GM18505 (cell line): ENCODE data around the gene ARPC4.
"Not testable (repeated sequence)": the region's sequence is repeated elsewhere in the genome, so short reads cannot be mapped to it uniquely, and the experiment has no call there.

Experiments used
- ATAC-seq: cut with Tn5 transposase; IDR thresholded peaks from one replicate; pipeline ENCODE4 v1.9.1; 2021; ENCODE audit not compliant: unreplicated experiment
- POLR2A ChIP-seq: IDR thresholded peaks from 4 replicates; pipeline ENCODE4 v1.6.1; 2011; ENCODE audit warnings: borderline replicate concordance; ENCODE audit not compliant: insufficient read depth, insufficient read length; ENCODE audit errors: extremely low read depth

The ARPC4 gene

GRCh38 chr3:9760779-9761505 is 31.9 kb upstream of the ARPC4 start:
- no peak for ATAC-seq
- no peak for TF ChIP-seq POLR2A

- TF ChIP-seq POLR2A, result no peak
- no peak for ATAC-seq
Observed at GRCh38 chr3:9761919-9762318, 31.0 kb upstream of the ARPC4 start.

GRCh38 chr3:9762871-9763270 is 30.0 kb upstream of the ARPC4 start:
- TF ChIP-seq POLR2A, result no peak
- ATAC-seq, result no peak

- no peak for ATAC-seq
- TF ChIP-seq POLR2A, result no peak
Observed at GRCh38 chr3:9765865-9766264, 27.0 kb upstream of the ARPC4 start.

GRCh38 chr3:9767418-9767817 is 25.5 kb upstream of the ARPC4 start:
- no peak for TF ChIP-seq POLR2A

GRCh38 chr3:9768141-9768775 is 24.6 kb upstream of the ARPC4 start:
- ATAC-seq, result no peak
- no peak for TF ChIP-seq POLR2A

More at GRCh38 chr3:9767418-9767817, 25.5 kb upstream of the ARPC4 start:
- ATAC-seq, result no peak

GRCh38 chr3:9769012-9769411 is 23.9 kb upstream of the ARPC4 start:
- ATAC-seq, result no peak
- no peak for TF ChIP-seq POLR2A

GRCh38 chr3:9769426-9770275 is 23.2 kb upstream of the ARPC4 start, which contains the start of gene CAMK1:
Gene CAMK1, minus strand, starts transcription at chr3:9769947. Its CDS starts 2,198 bp downstream, at chr3:9767749.
- TF ChIP-seq POLR2A, result no peak
- ATAC-seq, result no peak

GRCh38 chr3:9770276-9770812 is 22.5 kb upstream of the ARPC4 start:
- no peak for TF ChIP-seq POLR2A
- ATAC-seq, result no peak

- ATAC-seq, result not testable (repeated sequence)
Observed at GRCh38 chr3:9771007-9771406, 21.9 kb upstream of the ARPC4 start.

- TF ChIP-seq POLR2A, result no peak
- no peak for ATAC-seq
Observed at GRCh38 chr3:9776896-9777693, 15.8 kb upstream of the ARPC4 start.

- TF ChIP-seq POLR2A, result no peak
- ATAC-seq, result no peak
Observed at GRCh38 chr3:9777694-9778021, 15.2 kb upstream of the ARPC4 start.
